Panc1 (cell line): Measurements from ENCODE around the gene DNAJB13. TPM values are rescaled to one million over a fixed set of nuclear protein-coding genes. Genes with fewer than 3 reads are reported as not detected.
A peak's percentile ranks its signal among the peaks of the same experiment; 100 is the strongest.

Source experiments
- ATAC-seq: fragments of 200-7000 bp; cut with Tn5 transposase; 2 replicates; pipeline ENCODE4 v1.9.1; 2020; ENCODE audit warnings: mild to moderate bottlenecking, moderate library complexity
- BruUV-seq: library from RNA; stranded (reverse); fragments of 400-500 nt; replicated peaks from 2 replicates; lab custom pipeline; 2021; lab: Mats Ljungman, UMichigan
- CTCF ChIA-PET: fragments of 300-600 bp; sonication (Branson Sonifier 250); formaldehyde crosslinking; loops from one replicate; lab custom pipeline; 2022; ENCODE audit warnings: antibody characterized with exemption; lab: Charles Lee
- POLR2A ChIA-PET: fragments of 300-600 bp; sonication (Branson Sonifier 250); formaldehyde crosslinking; loops from one replicate; lab custom pipeline; 2022; ENCODE audit warnings: antibody characterized with exemption; lab: Charles Lee
- DNase-seq: peaks from one replicate; pipeline ENCODE4 v3.0.0-alpha.2; 2010; ENCODE audit warnings: low read depth, low spot score
- H3K27ac ChIP-seq: 2 replicates; pipeline ENCODE4 v1.5.1; 2011; ENCODE audit warnings: mild to moderate bottlenecking, low read length, inconsistent platforms
- H3K27me3 ChIP-seq: fragments of 200-500 bp; sonication (Bioruptor generic); 2 replicates; pipeline ENCODE4 v1.6.0; 2014; ENCODE audit warnings: low read length, inconsistent platforms; ENCODE audit not compliant: control insufficient read depth, insufficient read depth
- H3K36me3 ChIP-seq: fragments of 200-500 bp; sonication (Bioruptor generic); 2 replicates; pipeline ENCODE4 v1.5.1; 2014; ENCODE audit warnings: inconsistent platforms, mild to moderate bottlenecking, low read length, moderate library complexity; ENCODE audit not compliant: control insufficient read depth, insufficient read depth
- H3K4me1 ChIP-seq: 2 replicates; pipeline ENCODE4 v1.5.1; 2011; ENCODE audit warnings: inconsistent platforms, mild to moderate bottlenecking, low read length, moderate library complexity; ENCODE audit not compliant: control insufficient read depth, insufficient read depth
- H3K4me3 ChIP-seq, 2 experiments: 2 replicates each; pipeline ENCODE4 v1.5.1; 2011 to 2012; ENCODE audit warnings: low read depth in 2 of 2, low read length in 2 of 2, mild to moderate bottlenecking in 2 of 2, inconsistent platforms in 1 of 2, moderate library complexity in 1 of 2
- H3K9me3 ChIP-seq: fragments of 200-500 bp; sonication (Bioruptor generic); 2 replicates; pipeline ENCODE4 v1.5.1; 2014; ENCODE audit warnings: low read depth, mild to moderate bottlenecking, inconsistent platforms, low read length, moderate library complexity; ENCODE audit not compliant: control insufficient read depth, insufficient read depth
- POLR2AphosphoS5 ChIP-seq: IDR thresholded peaks from 2 replicates; pipeline ENCODE4 v1.6.1; 2012; ENCODE audit warnings: mild to moderate bottlenecking, low read depth, low read length, moderate library complexity
- REST ChIP-seq, 2 experiments: IDR thresholded peaks; 2 replicates each; pipeline ENCODE4 v1.6.1; 2011 to 2012; ENCODE audit warnings: low read depth in 2 of 2, control low read depth in 1 of 2, low read length in 1 of 2, mild to moderate bottlenecking in 1 of 2, moderate library complexity in 1 of 2; ENCODE audit not compliant: insufficient read depth in 1 of 2
- SIN3A ChIP-seq: IDR thresholded peaks from 2 replicates; pipeline ENCODE4 v1.6.1; 2012; ENCODE audit warnings: low read depth, mild to moderate bottlenecking, low read length, moderate library complexity, borderline replicate concordance; ENCODE audit not compliant: insufficient read depth
- TCF7L2 ChIP-seq: IDR thresholded peaks from 2 replicates; pipeline ENCODE4 v1.6.1; 2011; ENCODE audit warnings: mild to moderate bottlenecking, low read depth, low read length, inconsistent platforms
- in situ Hi-C: cut with HindIII; loops from 2 replicates; pipeline ENCODE4 v1.10.0; 2016; ENCODE audit warnings: low sequenced_read_pairs, low pct_unique_long_range_greater_than_20kb
- intact Hi-C: fragments of 100-400 bp; cut with micrococcal nuclease; formaldehyde crosslinking; loops from one replicate; pipeline ENCODE4 v1.10.0; 2022; ENCODE audit not compliant: unreplicated experiment
- total RNA-seq: library from RNA; stranded (reverse); gene quantifications from one replicate; pipeline ENCODE4 v1.2.1, GENCODE V29; 2021; ENCODE audit not compliant: unreplicated experiment
- TF ChIP-seq, protein P1 (sequence below): fragments of 450-650 bp; IDR thresholded peaks from 2 replicates; pipeline ENCODE4 v1.5.1; 2017; ENCODE audit warnings: mild to moderate bottlenecking

DNAJB13 gene
- total RNA-seq, 1 experiment from 2014 or later = not detected

GRCh38 chr11:73946798-73947458, 3.9 kb upstream of the DNAJB13 start:
- in situ Hi-C loops (no loop called here), intact Hi-C loops (no loop called here)
- DNase-seq = no peak
- H3K27ac ChIP-seq = no peak overlapping the region
- 0 out of 2 replicates have a peak, but pooled peaks cover 7% of the 10 kb centered on the region for H3K9me3 ChIP-seq
- H3K27me3 ChIP-seq = no peaks in the 10 kb centered on the region
- H3K36me3 ChIP-seq = no peaks in the 10 kb centered on the region
- TF ChIP-seq SIN3A = no peak
- TF ChIP-seq POLR2AphosphoS5 = no peak
- TF ChIP-seq, protein P1, sequence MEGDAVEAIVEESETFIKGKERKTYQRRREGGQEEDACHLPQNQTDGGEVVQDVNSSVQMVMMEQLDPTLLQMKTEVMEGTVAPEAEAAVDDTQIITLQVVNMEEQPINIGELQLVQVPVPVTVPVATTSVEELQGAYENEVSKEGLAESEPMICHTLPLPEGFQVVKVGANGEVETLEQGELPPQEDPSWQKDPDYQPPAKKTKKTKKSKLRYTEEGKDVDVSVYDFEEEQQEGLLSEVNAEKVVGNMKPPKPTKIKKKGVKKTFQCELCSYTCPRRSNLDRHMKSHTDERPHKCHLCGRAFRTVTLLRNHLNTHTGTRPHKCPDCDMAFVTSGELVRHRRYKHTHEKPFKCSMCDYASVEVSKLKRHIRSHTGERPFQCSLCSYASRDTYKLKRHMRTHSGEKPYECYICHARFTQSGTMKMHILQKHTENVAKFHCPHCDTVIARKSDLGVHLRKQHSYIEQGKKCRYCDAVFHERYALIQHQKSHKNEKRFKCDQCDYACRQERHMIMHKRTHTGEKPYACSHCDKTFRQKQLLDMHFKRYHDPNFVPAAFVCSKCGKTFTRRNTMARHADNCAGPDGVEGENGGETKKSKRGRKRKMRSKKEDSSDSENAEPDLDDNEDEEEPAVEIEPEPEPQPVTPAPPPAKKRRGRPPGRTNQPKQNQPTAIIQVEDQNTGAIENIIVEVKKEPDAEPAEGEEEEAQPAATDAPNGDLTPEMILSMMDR = no peak
- TF ChIP-seq TCF7L2 = no peak
- TF ChIP-seq REST (IDR thresholded peaks at IDR 0.05; ENCODE audit: insufficient read depth in 1 of 2, low read depth in 2 of 2, low read length in 1 of 2) = no peak
- ChIA-PET CTCF (no interaction called here), POLR2A (no interaction called here)
- no peak overlapping the region for H3K4me3 ChIP-seq
- BruUV-seq = no TSS peak
- no peaks in the 10 kb centered on the region for H3K4me1 ChIP-seq
- no peak for ATAC-seq

DNA sequence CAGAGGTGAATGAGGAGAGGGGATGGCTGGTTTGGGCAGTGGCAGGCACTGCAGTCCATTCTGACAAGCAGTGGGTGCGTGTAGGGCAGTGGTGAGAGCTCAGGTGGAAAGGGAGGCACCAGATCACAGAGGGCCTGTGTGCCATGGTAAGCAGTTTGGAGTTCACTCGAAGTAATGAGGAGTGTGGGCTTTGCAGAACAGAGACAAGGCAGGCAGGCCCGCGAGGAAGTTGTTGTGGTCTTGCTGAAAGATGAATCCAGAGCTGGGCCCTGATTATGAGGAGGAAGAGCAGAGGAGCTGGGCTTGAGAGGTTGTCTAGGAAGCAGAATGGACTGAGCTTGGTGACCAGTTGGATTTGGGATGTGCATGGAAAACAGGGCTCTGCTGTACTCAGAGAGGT, 1.6 kb upstream of the DNAJB13 start:
- intact Hi-C loops = no loop called here
- 0 out of 2 replicates have a peak, but pooled peaks have one; percentile 39 for ATAC-seq
- Histone ChIP-seq H3K9me3 (no peaks in the 10 kb centered on the region), H3K27ac (no peak overlapping the region), H3K4me1 (no peaks in the 10 kb centered on the region), H3K27me3 (no peaks in the 10 kb centered on the region), H3K36me3 (no peaks in the 10 kb centered on the region), H3K4me3 (no peak overlapping the region)
- in situ Hi-C loops = no loop called here
- DNase-seq = no peak
- BruUV-seq = no TSS peak
- CTCF ChIA-PET = interaction anchor here (0.5 kb wide), 1 partner anchor 18 kb away, joined by 6 read pairs; no protein-coding TSS in a partner anchor
- POLR2A ChIA-PET = no interaction called here
- no peak for TF ChIP-seq SIN3A
- TF ChIP-seq REST (IDR thresholded peaks at IDR 0.05; ENCODE audit: insufficient read depth in 1 of 2, low read depth in 2 of 2, low read length in 1 of 2) = no peak
- TF ChIP-seq, protein P1 = no peak
- TF ChIP-seq TCF7L2 = no peak
- no peak for TF ChIP-seq POLR2AphosphoS5
